ENCODE results near the gene SYCP3.

SYCP3 gene

DNA sequence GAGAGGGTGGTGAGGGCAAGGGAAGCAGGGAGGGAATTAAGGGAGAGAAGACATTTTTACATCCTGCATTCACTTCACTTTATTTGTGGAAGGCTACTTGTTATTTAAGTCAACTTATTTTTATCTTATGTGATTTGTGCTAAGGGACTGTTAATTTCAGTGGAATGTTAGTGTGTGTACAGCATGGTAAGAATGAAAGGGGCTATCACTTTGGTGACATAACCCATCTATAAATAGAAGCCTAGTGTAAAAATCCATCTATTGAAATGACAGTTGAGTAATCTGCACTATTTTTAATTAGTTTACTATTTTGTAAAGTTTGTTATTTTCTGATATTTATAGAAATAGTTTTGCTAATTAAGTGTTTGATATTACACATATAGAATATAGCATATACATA is 58.6 kb downstream of the SYCP3 start:
- Histone ChIP-seq H3K36me3 (ENCODE audit: insufficient read depth, insufficient read length, low read length) (no peaks in the 10 kb centered on the region), H3K27me3 (ENCODE audit: insufficient read depth, insufficient read length) (no peaks in the 10 kb centered on the region), H3K4me3 (ENCODE audit: insufficient read length, low read depth) (no peak overlapping the region), H3K9ac (ENCODE audit: insufficient read length, low read depth) (no peak overlapping the region), H3K9me3 (ENCODE audit: insufficient read depth, low read length) (no peaks in the 10 kb centered on the region), H3K4me1 (ENCODE audit: insufficient read depth, insufficient read length) (no peaks in the 10 kb centered on the region)
- TF ChIP-seq SUZ12 (IDR thresholded peaks at IDR 0.05; ENCODE audit: extremely low read depth, insufficient read depth, insufficient read length) (no peak), YY1 (IDR thresholded peaks at IDR 0.05; ENCODE audit: insufficient read depth, insufficient read length) (no peak), ZNF274 (IDR thresholded peaks at IDR 0.05; ENCODE audit: low read depth, low read length) (no peak)
- no peak for DNase-seq (ENCODE audit: low read depth, low spot score)

- Histone ChIP-seq H3K9ac (ENCODE audit: insufficient read length, low read depth) (no peak overlapping the region), H3K4me3 (ENCODE audit: insufficient read length, low read depth) (no peak overlapping the region), H3K9me3 (ENCODE audit: insufficient read depth, low read length) (no peaks in the 10 kb centered on the region), H3K36me3 (ENCODE audit: insufficient read depth, insufficient read length, low read length) (no peaks in the 10 kb centered on the region), H3K4me1 (ENCODE audit: insufficient read depth, insufficient read length) (no peaks in the 10 kb centered on the region), H3K27me3 (ENCODE audit: insufficient read depth, insufficient read length) (no peaks in the 10 kb centered on the region)
- no peak for TF ChIP-seq ZNF274 (IDR thresholded peaks at IDR 0.05; ENCODE audit: low read depth, low read length)
- TF ChIP-seq SUZ12 (IDR thresholded peaks at IDR 0.05; ENCODE audit: extremely low read depth, insufficient read depth, insufficient read length): no peak
- no peak for TF ChIP-seq YY1 (IDR thresholded peaks at IDR 0.05; ENCODE audit: insufficient read depth, insufficient read length)
- DNase-seq (ENCODE audit: low read depth, low spot score): no peak
Measured at GRCh38 chr12:101680240-101680639, 59.0 kb downstream of the SYCP3 start.
